Astrocyte of the spinal cord (primary cell): ENCODE data around the gene NKX6-2.
"Not testable (repeated sequence)": the region's sequence is repeated elsewhere in the genome, so short reads cannot be mapped to it uniquely, and the experiment has no call there.

ENCODE experiments used
- DNase-seq: peaks from one replicate; pipeline ENCODE4 v3.0.0; 2011; ENCODE audit warnings: low read depth, low spot score
- H3K4me3 ChIP-seq: 2 replicates; pipeline ENCODE4 v1.5.1; 2011; ENCODE audit warnings: low read depth, mild to moderate bottlenecking, low read length, moderate library complexity
- CTCF ChIP-seq: IDR thresholded peaks from 2 replicates; pipeline ENCODE4 v1.5.1; 2012; ENCODE audit warnings: low read depth, mild to moderate bottlenecking, low read length, inconsistent platforms
- in situ Hi-C: cut with HindIII; loops from 2 replicates; pipeline ENCODE4 v1.10.0; 2017; ENCODE audit warnings: low sequenced_read_pairs

The NKX6-2 gene

DNA sequence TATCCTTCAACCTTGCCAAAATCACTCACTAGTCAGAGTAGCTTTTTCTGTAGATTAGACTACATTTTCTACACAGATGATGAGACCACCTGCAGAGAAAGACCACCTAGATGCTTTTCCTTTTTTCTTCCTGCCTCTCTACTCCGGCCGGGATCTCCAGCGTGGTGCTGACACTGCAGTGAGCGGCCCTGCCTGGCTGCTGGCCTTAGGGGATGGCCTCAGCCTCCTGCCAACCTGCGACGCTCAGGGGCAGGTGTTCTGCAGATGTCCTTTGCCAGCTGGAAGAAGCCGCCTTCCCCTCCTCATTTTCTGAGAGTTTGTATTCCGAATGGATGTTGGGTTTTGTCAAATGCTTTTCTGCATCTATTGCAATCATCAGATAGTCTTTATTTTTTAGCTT, 43.5 kb upstream of the NKX6-2 start:
- no peak for DNase-seq
- in situ Hi-C loops, result no loop called here
- no peak for TF ChIP-seq CTCF
- H3K4me3 ChIP-seq, result no peak overlapping the region

DNA sequence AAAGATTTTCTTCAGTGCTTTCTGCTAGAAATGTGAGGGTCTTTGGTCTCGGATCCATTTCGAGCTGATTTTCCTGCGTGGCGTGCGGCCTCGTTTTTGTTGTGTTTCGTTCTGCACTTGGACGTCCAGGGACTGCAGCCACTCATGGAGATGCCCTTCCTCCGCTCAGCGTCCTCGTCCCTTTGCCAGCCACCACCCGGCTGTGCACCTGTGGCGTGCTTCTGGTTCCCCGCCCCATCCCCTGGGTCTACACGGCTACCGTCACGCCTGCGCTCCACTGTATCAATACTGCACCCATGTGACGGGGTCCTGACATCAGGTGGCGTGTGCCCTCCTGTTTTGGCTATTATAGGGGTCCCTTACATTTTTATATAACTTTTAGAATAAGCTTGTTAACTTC, 42.7 kb upstream of the NKX6-2 start:
- DNase-seq, result no peak
- H3K4me3 ChIP-seq, result no peak overlapping the region
- no peak for TF ChIP-seq CTCF
- in situ Hi-C loops, result no loop called here

- in situ Hi-C loops, result no loop called here
- no peak overlapping the region for H3K4me3 ChIP-seq
- TF ChIP-seq CTCF, result no peak
- no peak for DNase-seq
These were observed 42.1 kb upstream of the NKX6-2 start for GRCh38 chr10:132827861-132828539.

GRCh38 chr10:132827423-132827789, 41.5 kb upstream of the NKX6-2 start:
- DNase-seq, result no peak
- no peak overlapping the region for H3K4me3 ChIP-seq
- in situ Hi-C loops, result no loop called here
- no peak for TF ChIP-seq CTCF

- no peak for TF ChIP-seq CTCF
- no peak overlapping the region for H3K4me3 ChIP-seq
- in situ Hi-C loops, result no loop called here
- DNase-seq, result no peak
These were observed 40.8 kb upstream of the NKX6-2 start for GRCh38 chr10:132826524-132827422.

DNA sequence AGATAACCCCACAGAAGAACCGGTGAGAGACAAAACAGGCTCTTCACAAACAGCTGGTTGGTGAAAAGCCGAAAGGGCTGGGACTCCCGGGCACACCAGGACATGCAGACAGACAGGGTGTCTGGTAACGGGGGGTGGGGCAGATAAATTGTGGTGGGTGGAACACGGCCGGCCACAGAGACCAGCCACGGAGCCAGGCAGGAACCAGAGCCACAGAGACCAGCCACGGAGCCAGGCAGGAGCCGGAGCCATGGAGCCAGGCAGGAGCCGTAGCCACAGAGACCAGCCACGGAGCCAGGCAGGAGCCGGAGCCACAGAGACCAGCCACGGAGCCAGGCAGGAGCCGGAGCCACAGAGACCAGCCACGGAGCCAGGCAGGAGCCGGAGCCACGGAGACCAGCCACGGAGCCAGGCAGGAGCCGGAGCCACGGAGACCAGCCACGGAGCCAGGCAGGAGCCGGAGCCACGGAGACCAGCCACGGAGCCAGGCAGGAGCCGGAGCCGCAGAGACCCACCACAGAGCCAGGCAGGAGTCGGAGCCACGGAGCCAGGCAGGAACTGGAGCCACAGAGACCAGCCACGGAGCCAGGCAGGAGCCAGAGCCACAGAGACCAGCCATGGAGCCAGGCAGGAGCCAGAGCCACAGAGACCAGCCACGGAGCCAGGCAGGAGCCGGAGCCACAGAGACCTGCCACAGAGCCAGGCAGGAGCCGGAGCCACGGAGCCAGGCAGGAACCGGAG, 40.0 kb upstream of the NKX6-2 start:
- in situ Hi-C loops, DNase-seq, H3K4me3 ChIP-seq: not testable (repeated sequence)
